Measurements from ENCODE around the gene BRSK2. TPM values are rescaled to one million over a fixed set of nuclear protein-coding genes. Genes with fewer than 3 reads are reported as not detected.

Gene BRSK2
- total RNA-seq, 1 donor from 2014 or later = 59.9 TPM

- H3K9me3 Mint-ChIP-seq = peaks cover 2% of the 10 kb centered on the region
- H3K36me3 Mint-ChIP-seq (ENCODE audit: low read depth) = peaks cover 7% of the 10 kb centered on the region
- peak overlapping the region; percentile 93 for H3K4me3 Mint-ChIP-seq
- no peak for TF ChIP-seq CTCF (conservative IDR thresholded peaks at IDR 0.05)
- H3K27ac Mint-ChIP-seq (ENCODE audit: unreplicated experiment) = peak overlapping the region; percentile 81
- peak; percentile 50 for DNase-seq (ENCODE audit: low read depth, low spot score)
- peaks cover 22% of the 10 kb centered on the region for H3K4me1 Mint-ChIP-seq
- peaks cover 10% of the 10 kb centered on the region for H3K27me3 Mint-ChIP-seq (ENCODE audit: low read depth)
These were observed 933 bp downstream of the BRSK2 start for GRCh38 chr11:1390569-1391164.

GRCh38 chr11:1391165-1392075, 1.7 kb downstream of the BRSK2 start:
- Mint-ChIP-seq H3K27me3 (ENCODE audit: low read depth) (peaks cover 10% of the 10 kb centered on the region), H3K27ac (ENCODE audit: unreplicated experiment) (peak overlapping the region; percentile 81), H3K4me1 (peaks cover 22% of the 10 kb centered on the region), H3K36me3 (ENCODE audit: low read depth) (peaks cover 7% of the 10 kb centered on the region), H3K4me3 (peak overlapping the region; percentile 93), H3K9me3 (peaks cover 2% of the 10 kb centered on the region)
- no peak for TF ChIP-seq CTCF (conservative IDR thresholded peaks at IDR 0.05)
- DNase-seq (ENCODE audit: low read depth, low spot score) = peak; percentile 40

- H3K27ac Mint-ChIP-seq (ENCODE audit: unreplicated experiment) = no peak overlapping the region
- H3K9me3 Mint-ChIP-seq = peaks cover 2% of the 10 kb centered on the region
- H3K36me3 Mint-ChIP-seq (ENCODE audit: low read depth) = peaks cover 7% of the 10 kb centered on the region
- TF ChIP-seq CTCF (conservative IDR thresholded peaks at IDR 0.05) = no peak
- peaks cover 17% of the 10 kb centered on the region for H3K4me1 Mint-ChIP-seq
- H3K27me3 Mint-ChIP-seq (ENCODE audit: low read depth) = peaks cover 8% of the 10 kb centered on the region
- no peak for DNase-seq (ENCODE audit: low read depth, low spot score)
- H3K4me3 Mint-ChIP-seq = peak overlapping the region; percentile 93
These were observed 2.4 kb downstream of the BRSK2 start for GRCh38 chr11:1392111-1392510.

- DNase-seq (ENCODE audit: low read depth, low spot score) = no peak
- H3K9me3 Mint-ChIP-seq = peaks cover 2% of the 10 kb centered on the region
- no peak overlapping the region for H3K27ac Mint-ChIP-seq (ENCODE audit: unreplicated experiment)
- H3K36me3 Mint-ChIP-seq (ENCODE audit: low read depth) = peaks cover 7% of the 10 kb centered on the region
- TF ChIP-seq CTCF (conservative IDR thresholded peaks at IDR 0.05) = no peak
- peaks cover 5% of the 10 kb centered on the region for H3K27me3 Mint-ChIP-seq (ENCODE audit: low read depth)
- H3K4me3 Mint-ChIP-seq = peak overlapping the region; percentile 93
- H3K4me1 Mint-ChIP-seq = peaks cover 15% of the 10 kb centered on the region
These were observed 2.8 kb downstream of the BRSK2 start for GRCh38 chr11:1392561-1392960.

GRCh38 chr11:1393038-1393710, 3.4 kb downstream of the BRSK2 start:
- no peak for DNase-seq (ENCODE audit: low read depth, low spot score)
- peaks cover 2% of the 10 kb centered on the region for H3K9me3 Mint-ChIP-seq
- peaks cover 7% of the 10 kb centered on the region for H3K36me3 Mint-ChIP-seq (ENCODE audit: low read depth)
- H3K4me1 Mint-ChIP-seq = peaks cover 10% of the 10 kb centered on the region
- H3K4me3 Mint-ChIP-seq = peak overlapping the region; percentile 93
- no peak overlapping the region for H3K27ac Mint-ChIP-seq (ENCODE audit: unreplicated experiment)
- TF ChIP-seq CTCF (conservative IDR thresholded peaks at IDR 0.05) = no peak
- peaks cover 3% of the 10 kb centered on the region for H3K27me3 Mint-ChIP-seq (ENCODE audit: low read depth)
